KMS-11 (cell line): ENCODE measurements around the gene CPOX.

ENCODE experiments used
- H2AFZ ChIP-seq: fragments of 200-600 bp; sonication (generic); 2 replicates; pipeline ENCODE4 v1.6.1; 2016; ENCODE audit warnings: antibody characterized with exemption, mixed run types, low read depth
- H3K27ac ChIP-seq: fragments of 200-600 bp; sonication (generic); 2 replicates; pipeline ENCODE4 v1.6.1; 2016; ENCODE audit warnings: mild to moderate bottlenecking, mixed run types
- H3K27me3 ChIP-seq: fragments of 200-600 bp; sonication (generic); 2 replicates; pipeline ENCODE4 v1.6.1; 2017; ENCODE audit warnings: mild to moderate bottlenecking, low read depth, mixed run types, moderate library complexity; ENCODE audit not compliant: insufficient read depth
- H3K36me3 ChIP-seq: fragments of 200-600 bp; sonication (generic); 2 replicates; pipeline ENCODE4 v1.6.1; 2017; ENCODE audit warnings: mild to moderate bottlenecking, mixed run types; ENCODE audit not compliant: insufficient read depth
- H3K4me1 ChIP-seq: fragments of 200-600 bp; sonication (generic); 2 replicates; pipeline ENCODE4 v1.6.1; 2016; ENCODE audit warnings: mild to moderate bottlenecking, low read depth, mixed run types; ENCODE audit not compliant: poor library complexity, severe bottlenecking
- H3K4me2 ChIP-seq: fragments of 200-600 bp; sonication (generic); 2 replicates; pipeline ENCODE4 v1.7.0; 2016; ENCODE audit warnings: mild to moderate bottlenecking, mixed run types
- H3K4me3 ChIP-seq: fragments of 200-600 bp; sonication (generic); IDR thresholded peaks from 2 replicates; pipeline ENCODE4 v1.6.1; 2017; ENCODE audit warnings: low read depth, low read length, mixed read lengths; ENCODE audit not compliant: insufficient read depth
- H3K79me2 ChIP-seq: fragments of 200-600 bp; sonication (generic); 2 replicates; pipeline ENCODE4 v1.6.1; 2016; ENCODE audit warnings: low read depth, mixed run types; ENCODE audit not compliant: insufficient read depth
- H3K9ac ChIP-seq: fragments of 200-600 bp; sonication (generic); 2 replicates; pipeline ENCODE4 v1.6.1; 2016; ENCODE audit warnings: mild to moderate bottlenecking, mixed run types
- H4K20me1 ChIP-seq: fragments of 200-600 bp; sonication (generic); 2 replicates; pipeline ENCODE4 v1.6.1; 2016; ENCODE audit warnings: mild to moderate bottlenecking, mixed run types; ENCODE audit not compliant: insufficient read depth
- TF ChIP-seq, protein P1 (sequence below): fragments of 200-600 bp; sonication (generic); conservative IDR thresholded peaks from 2 replicates; pipeline ENCODE4 v1.6.1; 2017; ENCODE audit warnings: low read depth, mild to moderate bottlenecking, antibody characterized with exemption, low read length, moderate library complexity, mixed read lengths

Gene CPOX

DNA sequence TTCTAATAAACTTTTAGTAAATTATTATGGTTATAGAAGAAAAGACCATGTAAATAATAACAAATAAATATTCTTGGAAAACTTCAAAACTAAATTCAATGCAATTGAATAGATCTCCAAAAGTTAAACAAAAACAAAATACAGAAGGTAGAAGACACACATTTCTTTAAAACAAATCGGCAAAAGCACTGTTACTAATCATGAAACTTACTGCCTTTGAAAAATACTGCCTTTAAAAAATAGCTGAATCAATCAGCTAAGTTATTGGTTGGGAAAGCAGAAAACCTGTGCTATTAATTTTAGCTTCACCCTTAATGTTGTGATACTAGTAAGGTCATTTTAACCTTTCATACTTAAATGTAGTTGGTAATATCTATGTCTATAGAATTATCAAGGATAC is 58.7 kb downstream of the CPOX start:
- Histone ChIP-seq H4K20me1 (no peaks in the 10 kb centered on the region), H3K36me3 (no peaks in the 10 kb centered on the region), H3K27me3 (no peaks in the 10 kb centered on the region), H3K4me2 (no peak overlapping the region), H3K4me3 (no peak overlapping the region), H3K4me1 (peaks cover 61% of the 10 kb centered on the region), H2AFZ (no peak overlapping the region), H3K27ac (no peak overlapping the region), H3K9ac (no peak overlapping the region), H3K79me2 (no peaks in the 10 kb centered on the region)
- TF ChIP-seq, protein P1, sequence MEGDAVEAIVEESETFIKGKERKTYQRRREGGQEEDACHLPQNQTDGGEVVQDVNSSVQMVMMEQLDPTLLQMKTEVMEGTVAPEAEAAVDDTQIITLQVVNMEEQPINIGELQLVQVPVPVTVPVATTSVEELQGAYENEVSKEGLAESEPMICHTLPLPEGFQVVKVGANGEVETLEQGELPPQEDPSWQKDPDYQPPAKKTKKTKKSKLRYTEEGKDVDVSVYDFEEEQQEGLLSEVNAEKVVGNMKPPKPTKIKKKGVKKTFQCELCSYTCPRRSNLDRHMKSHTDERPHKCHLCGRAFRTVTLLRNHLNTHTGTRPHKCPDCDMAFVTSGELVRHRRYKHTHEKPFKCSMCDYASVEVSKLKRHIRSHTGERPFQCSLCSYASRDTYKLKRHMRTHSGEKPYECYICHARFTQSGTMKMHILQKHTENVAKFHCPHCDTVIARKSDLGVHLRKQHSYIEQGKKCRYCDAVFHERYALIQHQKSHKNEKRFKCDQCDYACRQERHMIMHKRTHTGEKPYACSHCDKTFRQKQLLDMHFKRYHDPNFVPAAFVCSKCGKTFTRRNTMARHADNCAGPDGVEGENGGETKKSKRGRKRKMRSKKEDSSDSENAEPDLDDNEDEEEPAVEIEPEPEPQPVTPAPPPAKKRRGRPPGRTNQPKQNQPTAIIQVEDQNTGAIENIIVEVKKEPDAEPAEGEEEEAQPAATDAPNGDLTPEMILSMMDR, result no peak

DNA sequence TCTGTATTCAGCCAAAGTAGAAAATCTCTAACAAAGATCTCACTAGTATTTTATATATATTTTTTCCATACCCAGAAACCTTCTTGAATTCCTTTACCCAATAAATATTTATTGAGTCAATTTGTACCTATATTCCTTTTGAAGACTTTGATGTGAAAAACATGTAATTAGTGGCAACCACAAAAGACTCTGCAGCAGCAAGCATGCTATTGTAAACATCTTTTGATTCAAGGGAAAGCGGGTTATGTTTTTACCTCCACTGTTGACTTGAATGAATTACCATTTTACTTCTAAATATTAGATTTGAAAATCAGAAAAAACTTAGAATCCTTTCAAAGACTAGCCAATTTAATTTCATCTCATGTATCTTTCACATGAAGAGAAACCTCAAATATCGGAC is 59.2 kb downstream of the CPOX start:
- H3K79me2 ChIP-seq, result no peaks in the 10 kb centered on the region
- no peak overlapping the region for H3K4me3 ChIP-seq
- no peaks in the 10 kb centered on the region for H3K27me3 ChIP-seq

GRCh38 chr3:98532709-98533571 is 60.5 kb downstream of the CPOX start:
- TF ChIP-seq, protein P1, result no peak
- H3K4me2 ChIP-seq, result no peak overlapping the region
- no peaks in the 10 kb centered on the region for H4K20me1 ChIP-seq
- no peak overlapping the region for H3K9ac ChIP-seq
- peaks cover 56% of the 10 kb centered on the region for H3K4me1 ChIP-seq
- H3K36me3 ChIP-seq, result no peaks in the 10 kb centered on the region
- H3K79me2 ChIP-seq, result no peaks in the 10 kb centered on the region
- no peak overlapping the region for H3K27ac ChIP-seq
- H3K4me3 ChIP-seq, result no peak overlapping the region
- no peak overlapping the region for H2AFZ ChIP-seq
- H3K27me3 ChIP-seq, result no peaks in the 10 kb centered on the region

More for the DNA sequence above, 59.2 kb downstream of the CPOX start:
- H3K4me2 ChIP-seq, result no peak overlapping the region
- no peak overlapping the region for H2AFZ ChIP-seq
- H4K20me1 ChIP-seq, result no peaks in the 10 kb centered on the region
- H3K27ac ChIP-seq, result no peak overlapping the region
- TF ChIP-seq, protein P1, result no peak
- H3K36me3 ChIP-seq, result no peaks in the 10 kb centered on the region
- peaks cover 55% of the 10 kb centered on the region for H3K4me1 ChIP-seq
- no peak overlapping the region for H3K9ac ChIP-seq

DNA sequence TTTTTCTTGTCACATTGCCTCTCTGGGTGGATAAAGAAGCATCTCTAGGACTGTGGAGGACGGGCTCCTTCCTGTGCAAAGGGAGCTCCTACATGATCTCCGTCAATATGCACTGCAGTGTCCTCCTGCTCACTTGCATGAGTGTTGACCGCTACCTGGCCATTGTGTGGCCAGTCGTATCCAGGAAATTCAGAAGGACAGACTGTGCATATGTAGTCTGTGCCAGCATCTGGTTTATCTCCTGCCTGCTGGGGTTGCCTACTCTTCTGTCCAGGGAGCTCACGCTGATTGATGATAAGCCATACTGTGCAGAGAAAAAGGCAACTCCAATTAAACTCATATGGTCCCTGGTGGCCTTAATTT is 61.2 kb downstream of the CPOX start:
- no peak overlapping the region for H3K27ac ChIP-seq
- H3K4me1 ChIP-seq, result peaks cover 61% of the 10 kb centered on the region
- no peaks in the 10 kb centered on the region for H3K36me3 ChIP-seq
- H3K4me2 ChIP-seq, result 0 out of 2 replicates have a peak overlapping the region, but pooled peaks have one; percentile 39
- no peaks in the 10 kb centered on the region for H4K20me1 ChIP-seq
- no peak overlapping the region for H2AFZ ChIP-seq
- H3K9ac ChIP-seq, result no peak overlapping the region
- H3K4me3 ChIP-seq, result no peak overlapping the region
- TF ChIP-seq, protein P1, result no peak
- no peaks in the 10 kb centered on the region for H3K27me3 ChIP-seq
- H3K79me2 ChIP-seq, result no peaks in the 10 kb centered on the region
